Daoy (cell line): Measurements from ENCODE around the gene SRRM2. TPM values are rescaled to one million over a fixed set of nuclear protein-coding genes. Genes with fewer than 3 reads are reported as not detected.

Experiments
- DNase-seq: peaks from one replicate; pipeline ENCODE4 v3.0.0-alpha.2; 2015; ENCODE audit warnings: low read depth
- total RNA-seq: library from RNA; depleted of rRNA; stranded (reverse); fragments of >200 nt; shearing (Covaris generic); gene quantifications from 2 replicates; pipeline ENCODE4 v1.2.3, GENCODE V29; 2014

The SRRM2 gene
- total RNA-seq, 1 experiment from 2014 or later, result 18.3 TPM

DNA sequence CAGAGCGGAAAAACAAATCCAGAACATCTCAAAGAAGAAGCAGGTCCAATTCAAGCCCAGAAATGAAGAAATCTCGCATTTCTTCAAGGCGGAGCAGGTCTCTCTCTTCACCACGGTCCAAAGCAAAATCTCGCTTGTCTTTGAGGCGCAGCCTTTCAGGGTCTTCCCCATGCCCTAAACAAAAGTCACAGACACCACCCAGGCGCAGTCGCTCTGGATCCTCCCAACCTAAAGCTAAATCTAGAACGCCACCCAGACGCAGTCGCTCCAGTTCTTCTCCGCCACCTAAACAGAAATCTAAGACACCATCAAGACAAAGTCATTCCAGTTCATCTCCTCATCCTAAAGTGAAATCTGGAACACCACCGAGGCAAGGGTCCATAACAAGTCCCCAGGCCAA is 10.3 kb downstream of the SRRM2 start:
- DNase-seq, result no peak

- DNase-seq, result no peak
These were observed 10.7 kb downstream of the SRRM2 start for GRCh38 chr16:2763173-2763572.

DNA sequence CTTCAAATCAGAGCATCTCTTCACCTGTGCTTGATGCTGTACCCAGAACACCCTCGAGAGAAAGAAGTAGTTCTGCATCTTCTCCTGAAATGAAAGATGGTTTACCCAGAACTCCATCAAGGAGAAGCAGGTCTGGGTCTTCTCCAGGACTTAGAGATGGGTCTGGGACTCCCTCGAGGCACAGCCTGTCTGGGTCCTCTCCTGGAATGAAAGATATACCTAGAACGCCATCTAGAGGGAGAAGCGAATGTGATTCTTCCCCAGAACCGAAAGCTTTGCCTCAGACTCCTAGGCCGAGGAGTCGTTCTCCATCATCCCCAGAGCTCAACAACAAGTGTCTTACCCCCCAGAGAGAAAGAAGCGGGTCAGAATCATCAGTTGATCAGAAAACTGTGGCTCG is 12.3 kb downstream of the SRRM2 start:
- no peak for DNase-seq

DNA sequence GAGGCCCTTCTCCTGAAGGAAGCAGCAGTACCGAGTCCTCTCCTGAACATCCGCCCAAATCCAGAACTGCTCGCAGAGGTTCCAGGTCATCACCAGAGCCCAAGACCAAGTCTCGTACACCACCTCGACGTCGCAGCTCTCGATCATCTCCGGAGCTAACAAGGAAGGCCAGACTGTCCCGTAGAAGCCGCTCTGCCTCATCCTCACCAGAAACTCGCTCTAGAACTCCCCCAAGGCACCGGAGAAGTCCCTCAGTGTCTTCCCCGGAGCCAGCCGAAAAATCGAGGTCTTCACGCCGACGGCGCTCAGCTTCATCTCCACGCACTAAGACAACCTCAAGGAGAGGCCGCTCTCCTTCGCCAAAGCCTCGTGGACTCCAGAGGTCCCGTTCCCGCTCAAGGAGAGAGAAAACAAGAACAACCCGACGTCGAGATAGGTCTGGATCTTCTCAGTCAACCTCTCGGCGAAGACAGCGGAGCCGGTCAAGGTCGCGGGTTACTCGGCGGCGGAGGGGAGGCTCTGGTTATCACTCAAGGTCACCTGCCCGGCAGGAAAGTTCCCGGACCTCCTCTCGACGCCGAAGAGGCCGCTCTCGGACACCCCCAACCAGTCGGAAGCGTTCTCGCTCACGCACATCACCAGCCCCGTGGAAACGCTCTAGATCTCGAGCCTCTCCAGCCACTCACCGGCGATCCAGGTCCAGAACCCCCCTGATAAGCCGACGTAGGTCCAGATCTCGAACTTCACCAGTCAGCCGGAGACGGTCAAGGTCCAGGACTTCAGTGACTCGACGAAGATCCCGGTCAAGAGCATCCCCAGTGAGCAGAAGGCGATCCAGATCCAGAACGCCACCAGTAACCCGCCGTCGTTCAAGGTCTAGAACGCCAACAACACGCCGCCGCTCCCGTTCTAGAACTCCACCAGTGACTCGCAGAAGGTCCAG is 13.3 kb downstream of the SRRM2 start:
- no peak for DNase-seq

DNA sequence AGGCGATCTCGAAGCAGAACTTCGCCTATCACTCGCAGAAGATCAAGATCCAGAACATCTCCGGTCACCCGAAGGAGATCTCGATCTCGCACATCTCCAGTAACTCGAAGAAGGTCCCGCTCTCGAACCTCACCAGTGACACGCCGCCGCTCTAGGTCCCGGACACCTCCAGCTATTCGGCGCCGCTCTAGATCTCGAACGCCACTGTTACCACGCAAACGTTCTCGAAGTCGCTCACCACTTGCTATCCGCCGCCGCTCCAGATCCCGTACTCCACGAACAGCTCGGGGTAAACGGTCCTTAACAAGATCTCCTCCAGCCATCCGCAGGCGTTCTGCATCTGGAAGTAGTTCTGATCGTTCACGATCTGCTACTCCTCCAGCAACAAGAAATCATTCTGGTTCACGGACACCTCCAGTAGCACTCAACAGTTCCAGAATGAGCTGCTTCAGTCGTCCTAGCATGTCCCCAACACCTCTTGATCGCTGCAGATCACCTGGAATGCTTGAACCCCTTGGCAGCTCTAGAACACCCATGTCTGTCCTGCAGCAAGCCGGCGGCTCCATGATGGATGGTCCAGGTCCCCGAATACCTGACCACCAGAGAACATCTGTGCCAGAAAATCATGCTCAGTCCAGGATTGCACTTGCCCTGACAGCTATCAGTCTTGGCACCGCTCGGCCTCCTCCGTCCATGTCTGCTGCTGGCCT is 14.1 kb downstream of the SRRM2 start:
- DNase-seq, result no peak

- no peak for DNase-seq
These were observed 14.8 kb downstream of the SRRM2 start for GRCh38 chr16:2767140-2767731.

GRCh38 chr16:2767891-2768290 is 15.5 kb downstream of the SRRM2 start:
- no peak for DNase-seq

DNA sequence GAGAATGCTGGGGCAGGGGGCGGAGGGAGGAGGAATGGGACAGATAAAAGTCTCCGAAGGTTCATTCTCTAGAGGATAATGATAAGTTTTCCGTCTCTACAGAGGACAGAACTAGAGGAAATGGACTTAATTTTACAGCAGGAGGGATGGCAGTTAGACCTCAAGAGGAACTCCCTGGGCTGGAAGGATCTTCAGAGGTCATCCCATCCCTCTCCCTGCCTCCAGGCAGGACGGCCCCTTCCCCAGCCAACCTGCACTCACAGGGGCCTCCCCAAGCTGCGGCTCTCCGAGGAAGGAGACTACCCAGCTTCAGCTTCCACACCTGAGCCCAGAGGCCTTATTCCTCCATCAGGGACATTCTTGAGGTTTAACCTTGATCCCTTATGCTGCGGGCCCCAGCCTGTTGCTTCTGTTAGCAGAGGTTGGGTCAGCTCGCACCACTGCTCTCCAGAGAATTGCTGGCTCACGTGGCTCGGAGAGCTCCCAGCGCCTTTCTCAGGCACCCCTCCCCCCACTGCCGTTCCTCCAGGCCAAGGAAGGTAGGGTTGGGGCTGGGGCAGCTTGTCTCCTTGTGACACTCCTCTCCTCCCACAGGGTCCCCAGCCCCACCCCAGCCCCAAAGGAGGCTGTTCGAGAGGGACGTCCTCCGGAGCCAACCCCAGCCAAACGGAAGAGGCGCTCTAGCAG is 16.1 kb downstream of the SRRM2 start:
- DNase-seq, result no peak

DNA sequence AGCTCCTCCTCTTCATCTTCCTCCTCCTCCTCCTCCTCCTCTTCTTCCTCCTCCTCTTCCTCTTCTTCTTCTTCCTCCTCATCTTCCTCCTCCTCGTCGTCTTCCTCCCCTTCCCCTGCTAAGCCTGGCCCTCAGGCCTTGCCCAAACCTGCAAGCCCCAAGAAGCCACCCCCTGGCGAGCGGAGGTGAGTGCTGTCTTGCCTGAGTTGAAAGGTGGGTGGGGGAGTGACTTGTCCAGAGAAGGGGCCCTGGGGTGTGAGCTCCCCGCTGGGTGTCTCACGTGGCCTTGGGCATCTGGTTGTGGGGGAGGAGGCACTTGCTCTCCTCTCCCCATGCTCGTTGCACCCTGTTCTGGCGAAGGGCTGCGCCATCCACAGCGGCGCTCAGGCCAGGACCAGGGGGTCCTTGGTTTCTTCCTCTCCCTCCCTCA is 16.7 kb downstream of the SRRM2 start:
- DNase-seq, result no peak

GRCh38 chr16:2769675-2770056 is 17.2 kb downstream of the SRRM2 start:
- DNase-seq, result no peak

DNA sequence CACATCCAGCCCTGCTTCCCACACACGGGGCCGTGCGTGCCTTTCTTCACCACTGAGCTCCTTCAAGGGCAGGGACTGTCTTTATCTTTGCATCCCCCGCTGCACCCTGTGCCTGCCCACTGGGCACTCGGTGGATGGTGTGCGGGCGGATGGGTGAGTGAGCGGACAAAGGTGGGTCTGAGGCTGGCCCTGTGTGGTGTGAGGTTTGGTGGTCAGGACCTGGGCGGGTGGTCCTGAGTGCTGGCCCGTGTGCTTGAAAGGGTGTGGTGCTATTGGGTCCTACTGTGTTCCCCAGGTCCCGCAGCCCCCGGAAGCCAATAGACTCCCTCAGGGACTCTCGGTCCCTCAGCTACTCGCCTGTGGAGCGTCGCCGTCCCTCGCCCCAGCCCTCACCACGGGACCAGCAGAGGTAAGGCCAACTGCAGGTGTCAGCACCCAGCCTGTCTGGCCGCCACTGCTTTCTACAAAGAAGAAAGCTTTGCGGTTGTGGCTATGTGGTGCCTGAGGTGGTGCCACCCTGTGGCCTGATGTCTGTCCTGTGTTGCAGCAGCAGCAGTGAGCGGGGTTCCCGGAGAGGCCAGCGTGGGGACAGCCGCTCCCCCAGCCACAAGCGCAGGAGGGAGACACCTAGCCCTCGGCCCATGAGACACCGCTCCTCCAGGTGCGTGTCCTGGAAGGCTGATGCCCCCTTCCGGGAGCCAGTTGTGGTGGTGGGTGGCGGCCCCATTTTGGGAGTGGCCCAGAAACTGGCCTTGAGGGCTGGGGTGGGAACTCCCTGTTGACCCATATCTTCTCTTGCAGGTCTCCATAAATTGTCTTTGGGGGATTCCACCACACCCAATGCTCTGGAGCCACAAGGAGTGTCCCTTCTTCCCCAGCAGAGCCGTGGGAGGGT is 17.9 kb downstream of the SRRM2 start:
- no peak for DNase-seq

GRCh38 chr16:2771496-2772402 is 19.3 kb downstream of the SRRM2 start:
- DNase-seq, result no peak

DNA sequence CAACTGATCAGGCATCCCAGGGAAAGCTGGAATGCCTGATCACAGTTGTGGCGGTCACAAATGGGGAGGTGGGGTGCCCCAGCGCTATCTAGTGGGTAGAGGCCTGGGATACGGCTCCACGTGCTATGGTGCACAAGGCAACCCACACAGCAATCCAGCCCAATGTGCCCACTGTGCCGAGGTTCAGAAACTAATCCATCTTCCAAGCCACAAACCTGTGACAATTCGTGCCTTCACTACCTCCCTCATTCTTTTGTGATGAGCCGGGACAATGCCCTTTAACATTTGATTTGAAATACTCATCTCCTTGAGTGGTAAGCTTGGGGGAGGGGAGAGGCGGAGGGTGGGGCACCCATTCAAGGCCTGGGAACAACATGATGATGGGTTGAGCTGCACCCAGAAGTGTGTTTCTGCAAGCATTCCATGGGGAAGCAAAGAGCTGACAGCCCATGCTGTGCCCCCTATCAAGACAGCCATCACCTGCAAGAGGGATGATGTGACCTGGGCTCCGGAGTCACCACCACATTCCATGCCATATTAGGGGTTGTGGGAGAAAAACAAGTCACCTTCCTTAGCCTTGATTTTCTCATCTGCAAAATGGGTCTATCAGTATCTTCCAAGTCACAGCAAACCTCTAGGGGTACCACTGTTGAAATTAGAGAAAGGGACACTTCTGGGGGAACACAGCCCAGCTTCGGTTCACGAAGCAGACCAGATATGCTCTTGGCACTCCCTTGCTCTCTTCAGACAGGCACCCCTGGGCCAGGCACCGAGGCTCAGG is 20.9 kb downstream of the SRRM2 start:
- DNase-seq, result no peak

GRCh38 chr16:2774161-2774891 is 21.9 kb downstream of the SRRM2 start:
- no peak for DNase-seq

- DNase-seq, result no peak
These were observed 22.8 kb downstream of the SRRM2 start for GRCh38 chr16:2775131-2775716.

GRCh38 chr16:2775765-2776499 is 23.5 kb downstream of the SRRM2 start:
- DNase-seq, result no peak

GRCh38 chr16:2776500-2777139 is 24.2 kb downstream of the SRRM2 start:
- DNase-seq, result no peak
